Neural cell (in vitro differentiated cells): ENCODE results near the gene PYHIN1. TPM values are rescaled to one million over a fixed set of nuclear protein-coding genes. Genes with fewer than 3 reads are reported as not detected.

Experiments
- H2AFZ ChIP-seq: fragments of 200-600, 300-800 bp; sonication (generic), shearing (Covaris generic); 2 replicates; pipeline ENCODE4 v1.6.0; 2014; ENCODE audit warnings: low read depth, mild to moderate bottlenecking, antibody characterized with exemption, low read length, moderate library complexity
- H3F3A ChIP-seq: fragments of 200-600 bp; shearing (Covaris generic); 2 replicates; pipeline ENCODE4 v1.6.1; 2016; ENCODE audit warnings: mild to moderate bottlenecking, moderate library complexity, mixed read lengths, antibody characterized with exemption, low read length; ENCODE audit not compliant: insufficient read depth, poor library complexity, severe bottlenecking
- H3K27ac ChIP-seq: fragments of 200-600, 300-800 bp; sonication (generic), shearing (Covaris generic); 2 replicates; pipeline ENCODE4 v1.5.1; 2014; ENCODE audit warnings: mild to moderate bottlenecking, low read length, moderate library complexity
- H3K27me3 ChIP-seq: fragments of 300-800, 200-600 bp; sonication (generic), shearing (Covaris generic); 2 replicates; pipeline ENCODE4 v1.6.0; 2014; ENCODE audit warnings: mild to moderate bottlenecking, low read depth, low read length, moderate library complexity; ENCODE audit not compliant: insufficient read depth
- H3K36me3 ChIP-seq: fragments of 300-800, 200-600 bp; sonication (generic), shearing (Covaris generic); 2 replicates; pipeline ENCODE4 v1.5.1; 2014; ENCODE audit warnings: mild to moderate bottlenecking, antibody characterized with exemption, low read length, moderate library complexity; ENCODE audit not compliant: insufficient read depth
- H3K4me2 ChIP-seq: fragments of 300-800, 200-600 bp; sonication (generic), shearing (Covaris generic); 2 replicates; pipeline ENCODE4 v1.6.0; 2014; ENCODE audit warnings: mild to moderate bottlenecking, low read length
- H3K4me3 ChIP-seq: fragments of 300-800, 200-600 bp; sonication (generic), shearing (Covaris generic); 2 replicates; pipeline ENCODE4 v1.5.1; 2014; ENCODE audit warnings: mild to moderate bottlenecking, low read length, moderate library complexity
- H3K79me2 ChIP-seq: fragments of 200-600 bp; shearing (Covaris generic); replicated peaks from 2 replicates; pipeline ENCODE4 v1.6.0; 2014; ENCODE audit warnings: mild to moderate bottlenecking, low read length, moderate library complexity; ENCODE audit not compliant: insufficient read depth
- H3K9ac ChIP-seq: fragments of 300-800, 200-600 bp; sonication (generic), shearing (Covaris generic); 2 replicates; pipeline ENCODE4 v1.6.1; 2016; ENCODE audit warnings: mild to moderate bottlenecking, low read length, mixed read lengths
- H3K9me2 ChIP-seq: fragments of 200-600 bp; shearing (Covaris generic); 2 replicates; pipeline ENCODE4 v1.6.1; 2016; ENCODE audit warnings: mild to moderate bottlenecking, low read length, mixed read lengths; ENCODE audit not compliant: insufficient read depth
- H3K9me3 ChIP-seq: fragments of 200-600, 300-800 bp; sonication (generic), shearing (Covaris generic); 2 replicates; pipeline ENCODE4 v1.6.1; 2016; ENCODE audit warnings: mild to moderate bottlenecking, mixed run types, low read length, moderate library complexity, mixed read lengths
- H4K20me1 ChIP-seq: fragments of 200-600 bp; shearing (Covaris generic); 2 replicates; pipeline ENCODE4 v1.6.1; 2016; ENCODE audit warnings: mild to moderate bottlenecking, mixed run types; ENCODE audit not compliant: insufficient read depth
- EP300 ChIP-seq: fragments of 450-650 bp; conservative IDR thresholded peaks from 2 replicates; pipeline ENCODE4 v1.6.1; 2014; ENCODE audit warnings: antibody characterized with exemption, mild to moderate bottlenecking, moderate library complexity; ENCODE audit not compliant: poor library complexity, severe bottlenecking
- EZH2 ChIP-seq: fragments of 200-600, 300-800 bp; shearing (Covaris generic), sonication (generic); IDR thresholded peaks from 2 replicates; pipeline ENCODE4 v1.6.1; 2014; ENCODE audit warnings: antibody characterized with exemption, low read length, borderline replicate concordance, mild to moderate bottlenecking; ENCODE audit not compliant: insufficient read depth, poor library complexity, severe bottlenecking
- MXI1 ChIP-seq: fragments of 450-650 bp; conservative IDR thresholded peaks from 2 replicates; pipeline ENCODE4 v1.6.1; 2014; ENCODE audit warnings: antibody characterized with exemption, mild to moderate bottlenecking; ENCODE audit not compliant: poor library complexity, severe bottlenecking
- POLR2AphosphoS5 ChIP-seq: IDR thresholded peaks from 2 replicates; pipeline ENCODE4 v1.6.1; 2012
- RAD21 ChIP-seq: fragments of 450-650 bp; conservative IDR thresholded peaks from 2 replicates; pipeline ENCODE4 v1.6.1; 2014; ENCODE audit warnings: antibody characterized with exemption, mild to moderate bottlenecking, moderate library complexity
- SMC3 ChIP-seq: fragments of 450-650 bp; conservative IDR thresholded peaks from 2 replicates; pipeline ENCODE4 v1.6.1; 2014; ENCODE audit warnings: antibody characterized with exemption, mild to moderate bottlenecking, moderate library complexity; ENCODE audit not compliant: poor library complexity
- TAF1 ChIP-seq: IDR thresholded peaks from 2 replicates; pipeline ENCODE4 v1.6.1; 2012; ENCODE audit warnings: low read depth
- polyA plus RNA-seq: library from polyadenylated mRNA; depleted of rRNA; stranded (reverse); fragments of >200 nt; gene quantifications from 2 replicates; pipeline ENCODE4 v1.2.3, GENCODE V29; 2014
- TF ChIP-seq, protein P1 (sequence below): fragments of 450-650 bp; IDR thresholded peaks from 2 replicates; pipeline ENCODE4 v1.5.1; 2014; ENCODE audit warnings: antibody characterized with exemption, mild to moderate bottlenecking, moderate library complexity; ENCODE audit not compliant: poor library complexity, severe bottlenecking
- TF ChIP-seq, protein P2 (sequence below): IDR thresholded peaks from 2 replicates; pipeline ENCODE4 v1.6.1; 2012; ENCODE audit warnings: borderline replicate concordance

PYHIN1 gene
- polyA plus RNA-seq, 1 donor from 2014 or later: not detected

DNA sequence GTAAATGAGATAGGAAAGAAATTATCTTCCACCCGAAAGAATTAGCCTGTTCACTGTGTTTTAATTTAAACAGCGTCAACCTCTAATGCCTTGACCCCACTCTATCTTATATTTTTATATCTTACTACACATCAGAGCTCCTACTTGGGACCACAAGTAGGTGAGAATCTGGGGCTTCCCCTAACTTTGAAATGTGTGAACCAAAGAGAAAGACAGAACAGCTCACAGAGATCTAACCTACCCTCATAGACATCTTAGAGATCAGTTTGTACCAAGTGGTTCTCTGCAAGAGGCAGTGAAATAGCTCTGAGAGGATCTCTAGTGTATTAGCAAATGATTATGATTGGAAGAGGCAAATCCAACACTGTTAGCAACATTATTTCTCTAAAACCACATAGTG lies 47.4 kb downstream of the PYHIN1 start:
- H3K27ac ChIP-seq: no peak overlapping the region

DNA sequence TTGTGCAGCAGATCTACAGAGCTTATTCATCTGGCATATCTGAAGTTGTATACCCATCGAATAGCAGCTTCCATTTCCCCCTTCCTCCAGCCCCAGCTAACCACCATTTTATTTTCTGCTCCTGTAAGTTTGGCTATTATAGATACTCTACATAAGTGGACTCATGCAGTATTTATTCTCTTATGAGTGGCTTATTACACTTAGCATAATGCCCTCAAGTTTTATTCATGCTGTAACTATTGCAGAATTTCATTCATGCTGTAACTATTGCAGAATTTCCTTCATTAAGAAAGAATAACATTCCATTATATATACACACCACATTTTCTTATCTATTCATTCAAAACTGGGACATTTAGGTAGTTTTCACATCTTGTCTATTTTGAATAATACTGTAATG lies 47.9 kb downstream of the PYHIN1 start:
- Histone ChIP-seq H3K79me2 (no peaks in the 10 kb centered on the region), H2AFZ (no peak overlapping the region), H3K9me2 (no peaks in the 10 kb centered on the region), H3K4me2 (no peak overlapping the region), H3F3A (no peaks in the 10 kb centered on the region), H3K9me3 (no peaks in the 10 kb centered on the region), H3K4me3 (no peak overlapping the region), H3K27me3 (no peaks in the 10 kb centered on the region), H3K27ac (no peak overlapping the region), H3K36me3 (no peaks in the 10 kb centered on the region), H4K20me1 (no peaks in the 10 kb centered on the region), H3K9ac (no peak overlapping the region)
- TF ChIP-seq EP300 (no peak), EZH2 (no peak), TAF1 (no peak), POLR2AphosphoS5 (no peak), MXI1 (no peak)
- TF ChIP-seq, protein P1, sequence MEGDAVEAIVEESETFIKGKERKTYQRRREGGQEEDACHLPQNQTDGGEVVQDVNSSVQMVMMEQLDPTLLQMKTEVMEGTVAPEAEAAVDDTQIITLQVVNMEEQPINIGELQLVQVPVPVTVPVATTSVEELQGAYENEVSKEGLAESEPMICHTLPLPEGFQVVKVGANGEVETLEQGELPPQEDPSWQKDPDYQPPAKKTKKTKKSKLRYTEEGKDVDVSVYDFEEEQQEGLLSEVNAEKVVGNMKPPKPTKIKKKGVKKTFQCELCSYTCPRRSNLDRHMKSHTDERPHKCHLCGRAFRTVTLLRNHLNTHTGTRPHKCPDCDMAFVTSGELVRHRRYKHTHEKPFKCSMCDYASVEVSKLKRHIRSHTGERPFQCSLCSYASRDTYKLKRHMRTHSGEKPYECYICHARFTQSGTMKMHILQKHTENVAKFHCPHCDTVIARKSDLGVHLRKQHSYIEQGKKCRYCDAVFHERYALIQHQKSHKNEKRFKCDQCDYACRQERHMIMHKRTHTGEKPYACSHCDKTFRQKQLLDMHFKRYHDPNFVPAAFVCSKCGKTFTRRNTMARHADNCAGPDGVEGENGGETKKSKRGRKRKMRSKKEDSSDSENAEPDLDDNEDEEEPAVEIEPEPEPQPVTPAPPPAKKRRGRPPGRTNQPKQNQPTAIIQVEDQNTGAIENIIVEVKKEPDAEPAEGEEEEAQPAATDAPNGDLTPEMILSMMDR: no peak

More for the DNA sequence above, 47.4 kb downstream of the PYHIN1 start:
- Histone ChIP-seq H3K27me3 (no peaks in the 10 kb centered on the region), H3K4me2 (no peak overlapping the region), H3K4me3 (no peak overlapping the region), H3K36me3 (no peaks in the 10 kb centered on the region), H3K9ac (no peak overlapping the region), H3F3A (no peaks in the 10 kb centered on the region), H3K9me2 (no peaks in the 10 kb centered on the region), H2AFZ (no peak overlapping the region), H3K9me3 (no peaks in the 10 kb centered on the region), H4K20me1 (no peaks in the 10 kb centered on the region), H3K79me2 (no peaks in the 10 kb centered on the region)
- TF ChIP-seq SMC3 (no peak), EP300 (no peak), MXI1 (no peak), EZH2 (no peak), TAF1 (no peak), POLR2AphosphoS5 (no peak), RAD21 (no peak)
- TF ChIP-seq, protein P1: no peak
- TF ChIP-seq, protein P2, sequence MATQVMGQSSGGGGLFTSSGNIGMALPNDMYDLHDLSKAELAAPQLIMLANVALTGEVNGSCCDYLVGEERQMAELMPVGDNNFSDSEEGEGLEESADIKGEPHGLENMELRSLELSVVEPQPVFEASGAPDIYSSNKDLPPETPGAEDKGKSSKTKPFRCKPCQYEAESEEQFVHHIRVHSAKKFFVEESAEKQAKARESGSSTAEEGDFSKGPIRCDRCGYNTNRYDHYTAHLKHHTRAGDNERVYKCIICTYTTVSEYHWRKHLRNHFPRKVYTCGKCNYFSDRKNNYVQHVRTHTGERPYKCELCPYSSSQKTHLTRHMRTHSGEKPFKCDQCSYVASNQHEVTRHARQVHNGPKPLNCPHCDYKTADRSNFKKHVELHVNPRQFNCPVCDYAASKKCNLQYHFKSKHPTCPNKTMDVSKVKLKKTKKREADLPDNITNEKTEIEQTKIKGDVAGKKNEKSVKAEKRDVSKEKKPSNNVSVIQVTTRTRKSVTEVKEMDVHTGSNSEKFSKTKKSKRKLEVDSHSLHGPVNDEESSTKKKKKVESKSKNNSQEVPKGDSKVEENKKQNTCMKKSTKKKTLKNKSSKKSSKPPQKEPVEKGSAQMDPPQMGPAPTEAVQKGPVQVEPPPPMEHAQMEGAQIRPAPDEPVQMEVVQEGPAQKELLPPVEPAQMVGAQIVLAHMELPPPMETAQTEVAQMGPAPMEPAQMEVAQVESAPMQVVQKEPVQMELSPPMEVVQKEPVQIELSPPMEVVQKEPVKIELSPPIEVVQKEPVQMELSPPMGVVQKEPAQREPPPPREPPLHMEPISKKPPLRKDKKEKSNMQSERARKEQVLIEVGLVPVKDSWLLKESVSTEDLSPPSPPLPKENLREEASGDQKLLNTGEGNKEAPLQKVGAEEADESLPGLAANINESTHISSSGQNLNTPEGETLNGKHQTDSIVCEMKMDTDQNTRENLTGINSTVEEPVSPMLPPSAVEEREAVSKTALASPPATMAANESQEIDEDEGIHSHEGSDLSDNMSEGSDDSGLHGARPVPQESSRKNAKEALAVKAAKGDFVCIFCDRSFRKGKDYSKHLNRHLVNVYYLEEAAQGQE: no peak
